SK-N-MC (cell line): ENCODE results near the gene ANAPC4.

ENCODE experiments used
- EZH2 ChIP-seq: fragments of 200-600 bp; sonication (generic); IDR thresholded peaks from one replicate; pipeline ENCODE4 v1.6.1; 2017; ENCODE audit warnings: antibody characterized with exemption
- POLR2AphosphoS5 ChIP-seq: IDR thresholded peaks from 2 replicates; pipeline ENCODE4 v1.6.1; 2012; ENCODE audit warnings: mild to moderate bottlenecking, low read depth, low read length, borderline replicate concordance

DNA sequence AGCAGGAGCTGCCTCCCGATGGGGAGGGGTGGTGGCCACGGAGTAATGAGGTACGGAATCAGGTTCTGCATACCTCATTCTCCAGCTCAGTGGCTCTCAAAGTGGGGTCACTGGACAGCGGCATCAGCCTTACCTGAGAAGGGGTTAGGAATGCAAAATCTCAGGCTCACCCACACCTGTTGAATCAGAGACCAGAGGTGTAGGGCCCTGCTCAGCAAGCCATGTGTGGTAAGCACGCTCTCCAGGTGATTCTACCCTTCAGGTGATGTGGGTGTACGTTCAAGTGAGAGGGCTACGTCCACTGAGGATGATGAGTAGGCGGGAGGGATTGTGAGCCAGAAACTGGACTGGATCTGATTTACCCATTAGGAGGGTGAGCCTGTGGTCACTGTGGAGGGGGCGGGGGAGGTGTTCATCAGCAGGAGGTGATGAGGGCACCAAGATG is 65.8 kb downstream of the ANAPC4 start:
- no peak for TF ChIP-seq POLR2AphosphoS5
- no peak for TF ChIP-seq EZH2
